GM21381 (cell line): ENCODE measurements around the gene MS4A10.

Source experiments
- ATAC-seq: cut with Tn5 transposase; IDR thresholded peaks from one replicate; pipeline ENCODE4 v1.9.1; 2021; ENCODE audit warnings: mild to moderate bottlenecking, moderate library complexity; ENCODE audit not compliant: unreplicated experiment

Gene MS4A10

DNA sequence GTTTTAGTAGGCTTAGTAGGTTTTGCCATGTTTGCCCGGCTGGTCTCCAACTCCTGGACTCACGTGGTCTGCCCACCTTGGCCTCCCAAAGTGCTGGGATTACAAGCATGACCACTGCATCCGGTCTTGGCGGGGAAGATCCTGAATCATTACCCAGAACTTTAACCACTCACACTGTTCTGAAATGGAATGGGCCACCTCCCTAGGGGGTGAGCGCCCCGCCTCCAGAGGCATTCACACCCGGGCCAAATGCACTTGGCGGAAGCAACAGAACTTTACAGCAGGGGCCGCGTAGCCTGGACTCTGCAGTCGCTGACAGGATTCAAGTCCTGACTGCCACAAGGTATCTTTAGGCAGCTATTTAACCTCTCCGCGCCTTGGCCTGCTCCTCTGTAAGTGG is 62.1 kb downstream of the MS4A10 start:
- ATAC-seq, result no peak

DNA sequence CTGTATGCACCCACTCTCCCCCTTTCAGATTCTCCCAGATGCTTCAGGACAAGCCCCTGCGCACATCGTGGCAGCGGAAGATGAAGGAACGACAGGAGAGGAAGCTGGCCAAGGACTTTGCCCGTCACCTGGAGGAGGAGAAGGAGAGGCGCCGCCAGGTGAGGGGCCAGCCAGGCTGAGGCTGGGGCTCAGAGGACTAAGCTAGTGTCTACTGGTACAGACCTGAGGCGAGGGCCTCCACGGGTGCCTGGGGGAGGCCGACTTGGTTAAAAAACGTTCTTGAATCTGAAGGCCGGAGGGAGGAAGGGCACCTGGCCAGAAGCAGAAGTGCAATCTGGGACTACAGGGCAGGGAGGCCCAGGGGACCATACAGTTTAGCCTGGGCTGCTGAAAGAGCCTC is 62.8 kb downstream of the MS4A10 start:
- ATAC-seq, result no peak

DNA sequence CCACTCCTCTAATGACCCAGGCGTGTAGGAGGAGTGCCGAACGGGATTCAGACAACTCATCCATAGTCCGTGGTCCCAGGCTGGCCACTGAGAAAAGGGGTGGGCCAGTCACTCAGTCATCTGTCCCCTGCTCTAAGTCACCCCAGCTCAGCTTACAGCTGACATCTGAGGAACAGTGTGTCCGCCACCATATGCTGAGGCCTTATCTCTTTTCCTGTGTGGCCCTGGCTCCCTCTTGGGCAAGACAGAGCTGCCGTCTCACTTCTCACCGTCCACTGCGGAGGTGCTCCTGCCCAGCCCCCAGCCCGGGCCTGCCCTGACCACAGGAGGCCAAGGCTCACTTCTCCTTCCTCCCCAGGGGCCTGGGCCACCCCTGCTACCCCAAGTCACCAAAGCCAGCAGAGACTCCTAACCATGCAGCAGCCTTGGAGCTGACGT is 63.6 kb downstream of the MS4A10 start:
- ATAC-seq, result no peak

DNA sequence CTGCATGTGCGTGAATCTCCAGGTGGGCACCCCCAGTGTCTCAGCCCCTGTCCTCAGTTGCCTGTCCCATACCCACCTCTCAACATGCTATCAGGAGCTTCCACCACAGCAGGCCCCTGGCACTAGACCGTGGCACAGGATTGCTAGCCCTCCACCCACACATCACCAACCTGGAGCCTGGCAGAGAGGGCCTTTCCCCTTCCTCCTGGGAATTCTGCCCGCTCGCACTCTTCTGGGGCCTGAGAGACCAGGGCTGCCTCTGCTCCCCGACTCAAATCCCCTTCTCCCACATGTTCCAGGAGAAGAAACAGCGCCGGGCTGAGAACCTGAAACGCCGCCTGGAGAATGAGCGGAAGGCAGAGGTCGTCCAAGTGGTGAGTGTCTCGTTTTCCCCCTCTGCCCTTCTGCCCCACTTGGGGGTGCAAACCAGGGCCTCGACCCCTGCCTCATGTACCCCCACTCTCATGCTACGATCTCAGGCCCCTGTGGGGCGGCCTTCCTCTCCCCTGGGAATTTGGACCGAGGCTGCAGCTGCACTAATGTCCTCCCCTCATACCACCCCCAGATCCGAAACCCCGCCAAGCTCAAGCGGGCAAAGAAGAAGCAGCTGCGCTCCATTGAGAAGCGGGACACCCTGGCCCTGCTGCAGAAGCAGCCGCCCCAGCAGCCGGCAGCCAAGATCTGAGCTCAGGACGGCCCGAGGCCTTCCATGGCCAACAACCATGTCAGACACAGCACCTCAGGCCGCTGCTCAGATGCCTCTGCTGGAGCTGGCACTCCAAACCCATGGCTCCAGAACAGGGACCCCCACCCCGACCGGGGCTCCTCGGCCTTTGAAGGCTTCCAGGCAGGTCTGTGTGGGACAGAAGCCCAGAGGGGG is 64.7 kb downstream of the MS4A10 start:
- no peak for ATAC-seq
